GM18526 (cell line): ENCODE results near the gene LCTL.

ENCODE experiments used
- POLR2A ChIP-seq: IDR thresholded peaks from 3 replicates; pipeline ENCODE4 v1.6.1; 2011; ENCODE audit not compliant: insufficient read length; ENCODE audit errors: extremely low read depth

LCTL gene

GRCh38 chr15:66502491-66502890 lies 63.3 kb downstream of the LCTL start:
- TF ChIP-seq POLR2A: no peak

DNA sequence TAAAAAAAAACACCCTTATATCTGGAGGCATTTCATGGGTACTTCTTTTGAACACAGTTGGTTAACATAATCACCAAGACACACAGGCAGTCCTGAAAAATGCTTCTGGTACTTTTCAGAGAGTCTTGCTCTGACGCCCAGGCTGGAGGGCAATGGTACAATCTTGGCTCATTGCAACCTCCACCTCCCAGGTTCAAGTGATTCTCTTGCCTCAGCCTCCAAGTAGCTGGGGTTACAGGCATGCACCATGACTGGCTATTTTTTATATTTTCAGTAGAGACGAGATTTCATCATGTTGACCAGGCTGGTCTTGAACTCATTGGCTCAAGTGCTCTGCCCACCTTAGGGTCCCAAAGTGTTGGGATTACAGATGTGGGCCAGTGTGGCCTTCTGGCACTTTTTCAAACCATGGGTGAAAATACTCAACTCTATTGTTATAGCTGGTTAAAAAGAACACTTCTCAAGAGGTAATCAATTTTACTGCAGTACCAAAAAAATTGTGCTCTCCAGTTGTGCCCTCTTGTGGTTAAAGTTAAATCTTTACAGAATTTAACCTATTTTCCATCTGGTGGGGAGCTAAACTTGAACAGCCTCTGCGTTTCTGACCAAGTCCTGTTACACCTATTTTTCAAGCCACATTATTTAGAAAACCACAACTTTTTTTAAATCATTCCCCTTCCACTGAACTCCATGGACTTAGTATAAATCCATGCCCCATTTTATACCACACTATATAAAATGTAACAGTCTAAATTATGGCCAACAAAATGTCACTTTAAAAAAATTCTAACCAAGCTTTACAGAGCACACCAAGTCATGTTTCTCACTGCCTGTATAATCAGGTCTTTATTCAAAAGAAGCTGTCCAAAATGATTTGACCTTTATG lies 67.1 kb downstream of the LCTL start:
- TF ChIP-seq POLR2A: no peak
